ENCODE data around the gene PDCL2. TPM values are rescaled to one million over a fixed set of nuclear protein-coding genes. Genes with fewer than 3 reads are reported as not detected.
"Not testable (repeated sequence)": the region's sequence is repeated elsewhere in the genome, so short reads cannot be mapped to it uniquely, and the experiment has no call there.

The PDCL2 gene
- polyA plus RNA-seq, 1 donor from 2014 or later = not detected

DNA sequence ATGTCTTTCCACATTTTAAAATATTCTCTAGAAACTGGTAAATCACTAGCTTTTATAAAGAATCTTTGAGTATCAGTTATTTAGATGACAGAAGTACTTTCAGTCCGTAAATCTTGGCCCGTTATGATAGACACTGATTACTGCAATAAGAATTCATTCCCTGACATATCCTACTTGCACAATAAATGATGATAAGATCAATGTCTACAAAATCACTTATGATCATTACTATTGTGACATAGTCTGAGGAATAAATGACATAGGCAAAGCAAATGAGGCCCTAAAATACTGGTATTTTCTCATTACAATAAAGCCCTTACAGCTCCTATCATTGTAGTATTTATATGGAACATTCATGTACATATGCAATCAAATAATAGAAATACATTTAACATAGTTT lies 6.6 kb upstream of the PDCL2 start:
- H3K4me2 ChIP-seq (ENCODE audit: low read length) = no peak overlapping the region
- H3F3A ChIP-seq (ENCODE audit: insufficient read depth, low read length, poor library complexity, severe bottlenecking) = no peaks in the 10 kb centered on the region
- no peak overlapping the region for H3K27ac ChIP-seq (ENCODE audit: low read length)
- no peaks in the 10 kb centered on the region for H3K9me3 ChIP-seq (ENCODE audit: low read length)
- no peak overlapping the region for H3K9ac ChIP-seq (ENCODE audit: low read length)
- no peak overlapping the region for H3K4me3 ChIP-seq (ENCODE audit: low read length)
- H3K79me2 ChIP-seq (replicated peaks; ENCODE audit: insufficient read depth, low read length) = no peaks in the 10 kb centered on the region
- no peaks in the 10 kb centered on the region for H3K27me3 ChIP-seq (ENCODE audit: insufficient read depth, low read depth, low read length)
- no peaks in the 10 kb centered on the region for H4K20me1 ChIP-seq (ENCODE audit: insufficient read depth)
- TF ChIP-seq SMC3 (conservative IDR thresholded peaks at IDR 0.05; ENCODE audit: poor library complexity) (no peak), RAD21 (conservative IDR thresholded peaks at IDR 0.05) (no peak), MXI1 (conservative IDR thresholded peaks at IDR 0.05; ENCODE audit: poor library complexity, severe bottlenecking) (no peak), EP300 (conservative IDR thresholded peaks at IDR 0.05; ENCODE audit: poor library complexity, severe bottlenecking) (peak; percentile 92), POLR2AphosphoS5 (IDR thresholded peaks at IDR 0.05) (peak; percentile 60)
- TF ChIP-seq, protein P1, sequence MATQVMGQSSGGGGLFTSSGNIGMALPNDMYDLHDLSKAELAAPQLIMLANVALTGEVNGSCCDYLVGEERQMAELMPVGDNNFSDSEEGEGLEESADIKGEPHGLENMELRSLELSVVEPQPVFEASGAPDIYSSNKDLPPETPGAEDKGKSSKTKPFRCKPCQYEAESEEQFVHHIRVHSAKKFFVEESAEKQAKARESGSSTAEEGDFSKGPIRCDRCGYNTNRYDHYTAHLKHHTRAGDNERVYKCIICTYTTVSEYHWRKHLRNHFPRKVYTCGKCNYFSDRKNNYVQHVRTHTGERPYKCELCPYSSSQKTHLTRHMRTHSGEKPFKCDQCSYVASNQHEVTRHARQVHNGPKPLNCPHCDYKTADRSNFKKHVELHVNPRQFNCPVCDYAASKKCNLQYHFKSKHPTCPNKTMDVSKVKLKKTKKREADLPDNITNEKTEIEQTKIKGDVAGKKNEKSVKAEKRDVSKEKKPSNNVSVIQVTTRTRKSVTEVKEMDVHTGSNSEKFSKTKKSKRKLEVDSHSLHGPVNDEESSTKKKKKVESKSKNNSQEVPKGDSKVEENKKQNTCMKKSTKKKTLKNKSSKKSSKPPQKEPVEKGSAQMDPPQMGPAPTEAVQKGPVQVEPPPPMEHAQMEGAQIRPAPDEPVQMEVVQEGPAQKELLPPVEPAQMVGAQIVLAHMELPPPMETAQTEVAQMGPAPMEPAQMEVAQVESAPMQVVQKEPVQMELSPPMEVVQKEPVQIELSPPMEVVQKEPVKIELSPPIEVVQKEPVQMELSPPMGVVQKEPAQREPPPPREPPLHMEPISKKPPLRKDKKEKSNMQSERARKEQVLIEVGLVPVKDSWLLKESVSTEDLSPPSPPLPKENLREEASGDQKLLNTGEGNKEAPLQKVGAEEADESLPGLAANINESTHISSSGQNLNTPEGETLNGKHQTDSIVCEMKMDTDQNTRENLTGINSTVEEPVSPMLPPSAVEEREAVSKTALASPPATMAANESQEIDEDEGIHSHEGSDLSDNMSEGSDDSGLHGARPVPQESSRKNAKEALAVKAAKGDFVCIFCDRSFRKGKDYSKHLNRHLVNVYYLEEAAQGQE (IDR thresholded peaks at IDR 0.05; ENCODE audit: borderline replicate concordance) = peak; percentile 15
- no peaks in the 10 kb centered on the region for H3K36me3 ChIP-seq (ENCODE audit: insufficient read depth, low read length)
- no peaks in the 10 kb centered on the region for H3K9me2 ChIP-seq (ENCODE audit: insufficient read depth, low read length)
- H2AFZ ChIP-seq (ENCODE audit: low read depth, low read length) = no peak overlapping the region

DNA sequence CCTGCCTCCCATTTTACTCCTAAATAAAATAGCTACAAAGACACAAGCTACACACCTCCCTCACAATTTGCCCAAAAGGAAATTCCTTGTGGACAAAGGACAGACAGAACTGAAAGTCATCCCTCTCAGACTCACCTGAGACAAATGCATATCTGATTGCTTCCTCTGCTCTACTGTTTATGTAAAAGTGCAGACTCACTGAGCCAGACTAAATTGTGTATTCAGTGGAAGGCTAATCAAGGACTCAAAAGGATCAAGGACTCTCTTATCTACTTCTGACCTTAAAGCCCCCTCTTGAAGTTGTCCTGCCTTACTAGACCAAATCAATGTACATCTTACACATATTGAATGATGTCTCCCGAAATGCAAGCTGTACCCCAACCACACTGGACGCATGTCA lies 3.9 kb downstream of the PDCL2 start:
- H3K4me2 ChIP-seq (ENCODE audit: low read length) = no peak overlapping the region
- H3K9me2 ChIP-seq (ENCODE audit: insufficient read depth, low read length) = no peaks in the 10 kb centered on the region
- no peak overlapping the region for H3K4me3 ChIP-seq (ENCODE audit: low read length)
- H2AFZ ChIP-seq (ENCODE audit: low read depth, low read length) = no peak overlapping the region
- H3F3A ChIP-seq (ENCODE audit: insufficient read depth, low read length, poor library complexity, severe bottlenecking) = no peaks in the 10 kb centered on the region
- H3K79me2 ChIP-seq (replicated peaks; ENCODE audit: insufficient read depth, low read length) = no peaks in the 10 kb centered on the region
- no peaks in the 10 kb centered on the region for H3K36me3 ChIP-seq (ENCODE audit: insufficient read depth, low read length)
- H3K27me3 ChIP-seq (ENCODE audit: insufficient read depth, low read depth, low read length) = no peaks in the 10 kb centered on the region
- no peaks in the 10 kb centered on the region for H4K20me1 ChIP-seq (ENCODE audit: insufficient read depth)
- H3K9me3 ChIP-seq (ENCODE audit: low read length) = peaks cover 4% of the 10 kb centered on the region
- no peak overlapping the region for H3K9ac ChIP-seq (ENCODE audit: low read length)
- no peak overlapping the region for H3K27ac ChIP-seq (ENCODE audit: low read length)
- TF ChIP-seq, protein P2, sequence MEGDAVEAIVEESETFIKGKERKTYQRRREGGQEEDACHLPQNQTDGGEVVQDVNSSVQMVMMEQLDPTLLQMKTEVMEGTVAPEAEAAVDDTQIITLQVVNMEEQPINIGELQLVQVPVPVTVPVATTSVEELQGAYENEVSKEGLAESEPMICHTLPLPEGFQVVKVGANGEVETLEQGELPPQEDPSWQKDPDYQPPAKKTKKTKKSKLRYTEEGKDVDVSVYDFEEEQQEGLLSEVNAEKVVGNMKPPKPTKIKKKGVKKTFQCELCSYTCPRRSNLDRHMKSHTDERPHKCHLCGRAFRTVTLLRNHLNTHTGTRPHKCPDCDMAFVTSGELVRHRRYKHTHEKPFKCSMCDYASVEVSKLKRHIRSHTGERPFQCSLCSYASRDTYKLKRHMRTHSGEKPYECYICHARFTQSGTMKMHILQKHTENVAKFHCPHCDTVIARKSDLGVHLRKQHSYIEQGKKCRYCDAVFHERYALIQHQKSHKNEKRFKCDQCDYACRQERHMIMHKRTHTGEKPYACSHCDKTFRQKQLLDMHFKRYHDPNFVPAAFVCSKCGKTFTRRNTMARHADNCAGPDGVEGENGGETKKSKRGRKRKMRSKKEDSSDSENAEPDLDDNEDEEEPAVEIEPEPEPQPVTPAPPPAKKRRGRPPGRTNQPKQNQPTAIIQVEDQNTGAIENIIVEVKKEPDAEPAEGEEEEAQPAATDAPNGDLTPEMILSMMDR (IDR thresholded peaks at IDR 0.05; ENCODE audit: poor library complexity, severe bottlenecking) = no peak
- TF ChIP-seq TAF1 (IDR thresholded peaks at IDR 0.05; ENCODE audit: low read depth) = no peak
- no peak for TF ChIP-seq SMC3 (conservative IDR thresholded peaks at IDR 0.05; ENCODE audit: poor library complexity)
- no peak for TF ChIP-seq RAD21 (conservative IDR thresholded peaks at IDR 0.05)
- TF ChIP-seq, protein P1 (IDR thresholded peaks at IDR 0.05; ENCODE audit: borderline replicate concordance) = no peak
- TF ChIP-seq POLR2AphosphoS5 (IDR thresholded peaks at IDR 0.05) = no peak
- no peak for TF ChIP-seq EZH2 (IDR thresholded peaks at IDR 0.05; ENCODE audit: borderline replicate concordance, insufficient read depth, low read length, poor library complexity, severe bottlenecking)
- no peak for TF ChIP-seq MXI1 (conservative IDR thresholded peaks at IDR 0.05; ENCODE audit: poor library complexity, severe bottlenecking)
- TF ChIP-seq EP300 (conservative IDR thresholded peaks at IDR 0.05; ENCODE audit: poor library complexity, severe bottlenecking) = no peak

GRCh38 chr4:55582773-55583172 lies 9.3 kb downstream of the PDCL2 start:
- not testable (repeated sequence) for H3K9me2 ChIP-seq (ENCODE audit: insufficient read depth, low read length); H3K9me3 ChIP-seq (ENCODE audit: low read length); H4K20me1 ChIP-seq (ENCODE audit: insufficient read depth); H3K27me3 ChIP-seq (ENCODE audit: insufficient read depth, low read depth, low read length); H3K79me2 ChIP-seq (replicated peaks; ENCODE audit: insufficient read depth, low read length); H3K36me3 ChIP-seq (ENCODE audit: insufficient read depth, low read length); H2AFZ ChIP-seq (ENCODE audit: low read depth, low read length); H3K4me2 ChIP-seq (ENCODE audit: low read length); H3F3A ChIP-seq (ENCODE audit: insufficient read depth, low read length, poor library complexity, severe bottlenecking); H3K4me3 ChIP-seq (ENCODE audit: low read length); H3K9ac ChIP-seq (ENCODE audit: low read length); H3K27ac ChIP-seq (ENCODE audit: low read length)

Data from neural cell (in vitro differentiated cells).